Medulla oblongata (tissue), 1 donor: ENCODE measurements around the gene SIRT7.

ENCODE experiments used
- DNase-seq: peaks from one replicate; pipeline ENCODE4 v3.0.0-alpha.2; 2015; ENCODE audit errors: extremely low spot score

The SIRT7 gene

GRCh38 chr17:81865358-81865732 lies 52.6 kb downstream of the SIRT7 start:
- DNase-seq, result no peak

GRCh38 chr17:81863833-81864768 lies 53.9 kb downstream of the SIRT7 start:
- DNase-seq, result no peak

GRCh38 chr17:81863123-81863675 lies 54.8 kb downstream of the SIRT7 start:
- no peak for DNase-seq
